22Rv1 (cell line): ENCODE results near the gene ERGIC1.

Experiments
- ZFX ChIP-seq: fragments of 450-650 bp; IDR thresholded peaks from 2 replicates; pipeline ENCODE4 v1.6.1; 2017; ENCODE audit warnings: antibody characterized with exemption, borderline replicate concordance
- TF ChIP-seq, protein P1 (sequence below): fragments of 450-650 bp; IDR thresholded peaks from 2 replicates; pipeline ENCODE4 v1.5.1; 2017; ENCODE audit warnings: mild to moderate bottlenecking

DNA sequence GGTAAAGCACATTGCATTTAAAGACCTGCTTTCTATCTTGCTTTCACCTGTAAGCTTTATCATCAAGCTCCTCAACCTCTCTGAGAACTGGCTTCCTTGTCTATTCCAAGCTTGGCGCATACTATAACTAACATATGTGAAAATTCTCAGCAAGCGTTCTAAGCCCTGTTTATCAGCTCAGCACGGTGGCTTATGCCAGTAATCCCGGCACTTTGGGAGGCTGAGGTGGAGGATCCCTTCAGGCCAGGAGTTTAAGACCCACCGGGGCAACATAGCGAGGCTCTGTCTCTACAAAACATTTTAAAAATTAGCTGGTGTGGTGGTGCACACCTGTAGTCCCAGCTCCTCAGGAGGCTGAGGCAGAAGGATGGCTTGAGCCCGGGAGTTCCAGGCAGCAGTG lies 147.9 kb downstream of the ERGIC1 start:
- TF ChIP-seq, protein P1, sequence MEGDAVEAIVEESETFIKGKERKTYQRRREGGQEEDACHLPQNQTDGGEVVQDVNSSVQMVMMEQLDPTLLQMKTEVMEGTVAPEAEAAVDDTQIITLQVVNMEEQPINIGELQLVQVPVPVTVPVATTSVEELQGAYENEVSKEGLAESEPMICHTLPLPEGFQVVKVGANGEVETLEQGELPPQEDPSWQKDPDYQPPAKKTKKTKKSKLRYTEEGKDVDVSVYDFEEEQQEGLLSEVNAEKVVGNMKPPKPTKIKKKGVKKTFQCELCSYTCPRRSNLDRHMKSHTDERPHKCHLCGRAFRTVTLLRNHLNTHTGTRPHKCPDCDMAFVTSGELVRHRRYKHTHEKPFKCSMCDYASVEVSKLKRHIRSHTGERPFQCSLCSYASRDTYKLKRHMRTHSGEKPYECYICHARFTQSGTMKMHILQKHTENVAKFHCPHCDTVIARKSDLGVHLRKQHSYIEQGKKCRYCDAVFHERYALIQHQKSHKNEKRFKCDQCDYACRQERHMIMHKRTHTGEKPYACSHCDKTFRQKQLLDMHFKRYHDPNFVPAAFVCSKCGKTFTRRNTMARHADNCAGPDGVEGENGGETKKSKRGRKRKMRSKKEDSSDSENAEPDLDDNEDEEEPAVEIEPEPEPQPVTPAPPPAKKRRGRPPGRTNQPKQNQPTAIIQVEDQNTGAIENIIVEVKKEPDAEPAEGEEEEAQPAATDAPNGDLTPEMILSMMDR: no peak
- TF ChIP-seq ZFX: no peak
